Activated T-helper 2 cell treated with anti-CD3 and anti-CD28 coated beads, Interferon-gamma antibody, Interleukin-2, Interleukin-4, amounts not matched to agents 10 μg/mL and 5 μg/mL and 100 μg/mL, durations not matched to agents 14 hours and 24 hours and 36 hours (primary cell): ENCODE measurements around the gene GHRL. TPM values are rescaled to one million over a fixed set of nuclear protein-coding genes. Genes with fewer than 3 reads are reported as not detected.
A peak's percentile ranks its signal among the peaks of the same experiment; 100 is the strongest.
"Not testable (repeated sequence)": the region's sequence is repeated elsewhere in the genome, so short reads cannot be mapped to it uniquely, and the experiment has no call there.

ENCODE experiments used
- DNase-seq: peaks from one replicate; pipeline ENCODE4 v3.0.0; 2021; ENCODE audit warnings: low spot score
- H3K27ac Mint-ChIP-seq: one replicate; pipeline ENCODE4 v1.8.0; 2021; ENCODE audit warnings: mixed read lengths
- H3K27me3 Mint-ChIP-seq: one replicate; pipeline ENCODE4 v1.8.0; 2021; ENCODE audit warnings: low read depth, mixed read lengths
- H3K36me3 Mint-ChIP-seq: one replicate; pipeline ENCODE4 v1.8.0; 2021; ENCODE audit warnings: low read depth, mixed read lengths
- H3K4me1 Mint-ChIP-seq: one replicate; pipeline ENCODE4 v1.8.0; 2021; ENCODE audit warnings: low read depth, mixed read lengths
- H3K4me3 Mint-ChIP-seq: one replicate; pipeline ENCODE4 v1.8.0; 2021; ENCODE audit warnings: low read depth, mild to moderate bottlenecking, moderate library complexity, mixed read lengths
- H3K9me3 Mint-ChIP-seq: one replicate; pipeline ENCODE4 v1.8.0; 2021; ENCODE audit warnings: mixed read lengths
- intact Hi-C: fragments of 100-400 bp; cut with micrococcal nuclease; formaldehyde crosslinking; loops from one replicate; pipeline ENCODE4 v1.15.1; 2023
- total RNA-seq: library from RNA; stranded (reverse); gene quantifications from 2 replicates; pipeline ENCODE4 v1.2.3, GENCODE V29; 2022

The GHRL gene
- total RNA-seq, 1 donor from 2014 or later = 0.98 TPM

DNA sequence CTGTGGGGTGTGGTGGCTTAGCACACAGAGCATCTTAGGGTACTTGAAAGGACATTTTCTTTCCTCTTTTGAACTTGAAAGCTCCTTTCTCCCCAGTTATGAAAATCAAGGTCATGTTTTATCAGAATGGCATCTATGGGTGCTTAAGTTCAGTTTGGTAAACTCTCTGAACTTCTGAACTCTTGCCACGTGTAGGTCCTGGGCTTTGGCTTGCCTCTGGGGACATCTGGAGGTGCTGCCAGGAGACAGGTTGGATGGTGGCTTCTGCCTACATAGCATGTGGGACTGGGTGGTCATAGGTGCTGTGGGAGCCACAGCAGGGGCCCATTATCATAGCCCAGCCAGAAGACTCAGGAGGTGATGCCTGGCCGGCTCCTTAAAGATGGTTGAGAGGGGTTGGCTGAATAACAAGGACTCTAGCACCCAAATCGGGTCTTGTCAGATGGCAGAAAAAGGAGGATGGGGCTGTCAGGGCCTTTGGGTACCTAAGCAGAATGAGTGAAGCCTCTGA is 15.6 kb downstream of the GHRL start:
- intact Hi-C loops = no loop called here
- Mint-ChIP-seq H3K27ac (no peak overlapping the region), H3K4me3 (no peak overlapping the region), H3K36me3 (peaks cover 81% of the 10 kb centered on the region), H3K4me1 (peaks cover 38% of the 10 kb centered on the region), H3K9me3 (no peaks in the 10 kb centered on the region), H3K27me3 (no peaks in the 10 kb centered on the region)
- DNase-seq = no peak

DNA sequence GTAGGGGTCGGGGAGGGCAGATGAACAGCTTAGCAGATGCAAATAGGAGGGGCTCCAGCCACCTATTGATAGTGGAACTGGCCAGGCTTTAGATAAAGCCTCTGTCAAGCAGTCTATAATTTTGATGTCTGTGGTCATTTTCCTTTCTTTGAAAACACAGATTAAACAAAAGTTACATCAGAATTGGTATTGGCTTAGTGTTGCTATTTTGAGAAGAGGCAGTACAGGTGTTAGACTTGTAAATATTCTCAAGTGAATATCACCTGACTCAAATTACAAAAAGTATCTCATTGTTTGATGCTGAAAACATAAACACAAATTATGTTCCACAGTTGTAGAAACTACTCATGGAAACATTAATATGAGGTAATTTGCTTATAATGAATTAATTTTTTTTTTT is 18.1 kb downstream of the GHRL start:
- Mint-ChIP-seq H3K4me3 (no peak overlapping the region), H3K27ac (peak overlapping the region; percentile 52), H3K36me3 (peaks cover 84% of the 10 kb centered on the region), H3K9me3 (no peaks in the 10 kb centered on the region), H3K4me1 (peaks cover 32% of the 10 kb centered on the region), H3K27me3 (no peaks in the 10 kb centered on the region)
- intact Hi-C loops = no loop called here
- DNase-seq = no peak

DNA sequence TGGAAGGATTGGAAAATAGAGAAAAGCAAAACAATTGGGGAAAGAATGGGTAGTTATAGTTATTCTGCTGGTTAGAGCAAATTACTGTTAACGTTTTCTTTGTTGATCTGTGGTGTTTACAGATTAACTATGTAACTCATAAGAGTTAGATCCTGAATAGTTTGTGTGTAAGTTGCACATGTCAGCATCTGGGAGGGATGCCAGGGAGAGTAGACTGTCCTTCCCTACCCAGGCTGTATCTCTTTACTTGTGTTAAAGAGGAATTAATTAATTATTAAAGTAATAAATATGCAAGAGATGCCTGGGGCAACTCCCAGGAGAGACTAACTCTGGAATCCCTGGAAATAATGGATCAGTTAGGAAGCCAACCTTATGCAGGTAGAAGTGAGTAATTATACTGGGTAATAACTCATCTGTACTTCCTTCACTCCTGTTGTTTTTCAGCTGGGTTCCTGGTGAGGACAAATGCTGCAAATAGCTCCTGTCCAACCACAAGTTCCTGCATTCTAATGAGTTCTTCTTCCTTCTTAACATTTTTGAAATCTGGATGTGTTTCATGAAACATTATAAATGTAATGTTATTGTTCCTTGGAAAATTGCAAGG is 18.9 kb downstream of the GHRL start:
- Mint-ChIP-seq H3K36me3 (peaks cover 81% of the 10 kb centered on the region), H3K27me3 (no peaks in the 10 kb centered on the region), H3K4me1 (peaks cover 29% of the 10 kb centered on the region), H3K27ac (no peak overlapping the region), H3K4me3 (no peak overlapping the region), H3K9me3 (no peaks in the 10 kb centered on the region)
- intact Hi-C loops = no loop called here
- no peak for DNase-seq

DNA sequence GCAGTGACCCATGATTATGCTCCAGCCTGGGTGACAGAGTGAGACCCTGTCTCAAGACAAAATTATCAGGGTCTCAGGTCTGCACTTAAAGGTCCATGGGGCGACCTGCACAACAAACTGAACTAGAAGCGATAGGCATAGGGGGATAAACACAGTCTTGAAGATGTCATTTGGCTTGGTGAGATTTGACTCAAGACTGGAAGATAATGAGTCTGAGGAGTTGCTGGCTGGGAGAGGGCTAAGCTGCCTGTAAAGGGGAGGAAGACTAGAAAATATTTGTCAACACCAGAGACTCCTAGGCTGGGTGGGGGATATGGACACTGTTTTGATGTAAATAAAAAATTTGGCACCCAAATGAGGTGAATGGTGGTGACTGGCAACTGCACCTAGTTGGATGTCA is 19.8 kb downstream of the GHRL start:
- H3K4me3 Mint-ChIP-seq = no peak overlapping the region
- H3K4me1 Mint-ChIP-seq = peaks cover 28% of the 10 kb centered on the region
- peak overlapping the region; percentile 43 for H3K27ac Mint-ChIP-seq
- peaks cover 82% of the 10 kb centered on the region for H3K36me3 Mint-ChIP-seq
- intact Hi-C loops = no loop called here
- H3K9me3 Mint-ChIP-seq = no peaks in the 10 kb centered on the region
- no peaks in the 10 kb centered on the region for H3K27me3 Mint-ChIP-seq
- no peak for DNase-seq

DNA sequence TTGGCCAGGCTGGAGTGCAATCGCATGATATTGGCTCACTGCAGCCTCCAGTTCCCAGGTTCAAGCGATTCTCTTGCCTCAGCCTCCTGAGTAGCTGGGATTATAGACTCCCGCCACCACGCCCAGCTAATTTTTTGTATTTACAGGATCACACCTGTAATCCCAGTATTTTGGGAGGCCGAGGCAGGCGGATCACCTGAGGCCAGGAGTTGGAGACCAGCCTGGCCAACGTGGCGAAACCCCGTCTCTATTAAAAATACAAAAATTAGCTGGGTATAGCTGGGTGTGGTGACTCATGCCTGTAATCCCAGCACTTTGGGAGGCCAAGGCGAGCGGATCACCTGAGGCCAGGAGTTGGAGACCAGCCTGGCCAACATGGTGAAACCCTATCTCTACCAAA is 20.3 kb downstream of the GHRL start:
- H3K9me3 Mint-ChIP-seq, intact Hi-C loops, H3K27me3 Mint-ChIP-seq, H3K27ac Mint-ChIP-seq, DNase-seq, H3K4me3 Mint-ChIP-seq: not testable (repeated sequence)
- Mint-ChIP-seq H3K4me1 (peaks cover 27% of the 10 kb centered on the region), H3K36me3 (peaks cover 80% of the 10 kb centered on the region)

DNA sequence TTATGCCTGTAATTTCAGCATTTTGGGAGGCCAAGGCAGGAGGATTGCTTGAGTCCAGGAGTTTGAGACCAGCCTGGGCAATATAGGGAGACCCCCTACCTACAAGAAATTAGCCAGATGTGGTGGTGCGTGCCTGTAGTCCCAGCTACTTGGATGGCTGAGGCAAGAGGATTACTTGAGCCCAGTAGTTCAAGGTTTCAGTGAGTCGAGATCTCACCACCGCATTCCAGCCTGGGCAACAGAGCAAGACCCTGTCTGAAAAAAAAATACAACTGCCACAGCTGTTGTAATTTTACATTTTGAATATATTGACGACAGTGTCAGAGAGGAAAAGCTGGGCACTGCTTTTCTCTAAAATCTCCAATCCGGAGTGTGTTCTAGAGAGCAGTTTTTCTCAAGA is 23.3 kb downstream of the GHRL start:
- Mint-ChIP-seq H3K27me3 (no peaks in the 10 kb centered on the region), H3K4me3 (no peak overlapping the region), H3K4me1 (peaks cover 35% of the 10 kb centered on the region), H3K27ac (no peak overlapping the region), H3K9me3 (no peaks in the 10 kb centered on the region), H3K36me3 (peaks cover 81% of the 10 kb centered on the region)
- intact Hi-C loops = no loop called here
- no peak for DNase-seq

DNA sequence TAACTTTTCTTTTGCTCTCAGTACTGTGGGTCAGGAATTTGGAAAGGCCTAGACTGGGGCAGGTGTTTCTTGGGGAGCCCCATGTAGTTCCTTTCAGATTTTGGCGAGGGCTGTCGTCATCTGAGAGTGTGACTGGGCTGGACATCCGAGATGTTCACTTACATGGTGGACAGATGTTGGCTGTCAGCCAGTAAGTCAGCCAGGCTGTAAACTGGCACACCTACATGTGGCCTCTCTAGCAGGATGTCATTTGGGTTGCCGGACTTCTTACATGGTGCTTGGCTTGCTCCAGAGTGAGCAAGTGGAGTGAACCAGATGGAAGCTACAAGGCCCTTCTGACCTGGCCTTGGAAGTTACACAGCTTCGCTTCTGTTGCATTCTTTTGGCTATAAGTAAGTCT is 23.8 kb downstream of the GHRL start:
- no peak overlapping the region for H3K4me3 Mint-ChIP-seq
- H3K4me1 Mint-ChIP-seq = peaks cover 34% of the 10 kb centered on the region
- DNase-seq = no peak
- H3K27ac Mint-ChIP-seq = no peak overlapping the region
- peaks cover 81% of the 10 kb centered on the region for H3K36me3 Mint-ChIP-seq
- H3K9me3 Mint-ChIP-seq = no peaks in the 10 kb centered on the region
- intact Hi-C loops = no loop called here
- H3K27me3 Mint-ChIP-seq = no peaks in the 10 kb centered on the region

DNA sequence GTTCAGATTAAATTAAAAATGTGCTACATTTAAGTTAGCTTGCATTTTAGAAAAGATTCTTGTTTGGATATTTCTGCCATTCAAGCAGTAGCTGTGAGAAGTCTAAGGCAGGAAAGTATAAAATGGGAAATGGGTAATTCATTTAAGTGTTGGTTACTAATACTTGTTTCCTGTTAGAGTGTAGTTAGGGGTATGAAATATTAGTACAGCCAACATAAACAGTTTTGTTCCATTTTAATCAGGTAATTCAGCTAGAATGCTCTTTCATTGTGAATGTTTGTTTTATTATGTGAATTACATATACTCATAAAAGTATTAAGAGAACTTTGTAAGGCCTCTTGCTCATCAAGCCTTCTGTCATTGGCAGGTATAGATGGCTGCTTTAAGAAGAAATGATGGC is 24.6 kb downstream of the GHRL start:
- no peak for DNase-seq
- H3K4me1 Mint-ChIP-seq = peaks cover 36% of the 10 kb centered on the region
- no peaks in the 10 kb centered on the region for H3K27me3 Mint-ChIP-seq
- intact Hi-C loops = no loop called here
- H3K36me3 Mint-ChIP-seq = peaks cover 82% of the 10 kb centered on the region
- H3K27ac Mint-ChIP-seq = no peak overlapping the region
- no peaks in the 10 kb centered on the region for H3K9me3 Mint-ChIP-seq
- H3K4me3 Mint-ChIP-seq = no peak overlapping the region

DNA sequence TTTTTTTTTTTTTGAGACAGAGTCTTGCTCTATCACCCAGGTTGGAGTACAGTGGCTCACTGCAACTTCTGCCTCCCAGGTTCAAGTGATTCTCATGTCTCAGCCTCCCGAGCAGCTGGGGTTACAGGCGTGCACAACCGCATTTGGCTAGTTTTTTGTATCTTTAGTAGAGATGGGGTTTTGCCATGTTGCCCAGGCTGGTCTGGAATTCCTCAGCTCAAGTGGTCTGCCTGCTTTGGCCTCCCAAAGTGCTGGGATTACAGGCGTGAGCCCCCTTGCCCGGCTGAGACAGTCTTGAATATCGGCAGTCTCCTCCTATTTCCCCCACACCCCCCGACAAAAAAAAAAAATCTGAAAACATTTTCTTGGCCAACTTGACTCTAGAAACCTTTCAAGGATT is 25.8 kb downstream of the GHRL start:
- H3K9me3 Mint-ChIP-seq, intact Hi-C loops, H3K27ac Mint-ChIP-seq, DNase-seq, H3K4me3 Mint-ChIP-seq, H3K27me3 Mint-ChIP-seq: not testable (repeated sequence)
- Mint-ChIP-seq H3K4me1 (peaks cover 38% of the 10 kb centered on the region), H3K36me3 (peaks cover 83% of the 10 kb centered on the region)

DNA sequence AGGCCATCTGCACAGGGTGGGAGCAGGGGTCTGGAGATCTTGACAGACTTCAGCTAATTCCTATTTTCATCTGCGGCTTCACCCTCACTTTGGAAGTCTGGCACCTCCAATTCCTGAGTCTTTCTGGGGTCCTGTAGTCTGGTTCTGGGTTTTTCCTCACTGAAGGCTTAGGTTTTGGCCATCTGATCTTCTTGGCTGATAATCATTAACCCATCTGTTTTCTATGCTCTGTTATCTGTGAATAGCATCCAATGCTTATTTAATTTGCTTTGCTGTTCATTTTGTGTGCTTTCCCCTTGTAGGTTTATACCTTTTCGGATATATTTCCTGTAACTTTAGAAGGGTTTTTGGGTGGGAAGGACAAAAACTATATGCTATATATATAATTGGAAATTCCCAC is 26.9 kb downstream of the GHRL start:
- Mint-ChIP-seq H3K9me3 (no peaks in the 10 kb centered on the region), H3K27ac (peak overlapping the region; percentile 42), H3K36me3 (peaks cover 82% of the 10 kb centered on the region), H3K4me3 (no peak overlapping the region), H3K4me1 (peaks cover 43% of the 10 kb centered on the region), H3K27me3 (no peaks in the 10 kb centered on the region)
- no peak for DNase-seq
- intact Hi-C loops = no loop called here

DNA sequence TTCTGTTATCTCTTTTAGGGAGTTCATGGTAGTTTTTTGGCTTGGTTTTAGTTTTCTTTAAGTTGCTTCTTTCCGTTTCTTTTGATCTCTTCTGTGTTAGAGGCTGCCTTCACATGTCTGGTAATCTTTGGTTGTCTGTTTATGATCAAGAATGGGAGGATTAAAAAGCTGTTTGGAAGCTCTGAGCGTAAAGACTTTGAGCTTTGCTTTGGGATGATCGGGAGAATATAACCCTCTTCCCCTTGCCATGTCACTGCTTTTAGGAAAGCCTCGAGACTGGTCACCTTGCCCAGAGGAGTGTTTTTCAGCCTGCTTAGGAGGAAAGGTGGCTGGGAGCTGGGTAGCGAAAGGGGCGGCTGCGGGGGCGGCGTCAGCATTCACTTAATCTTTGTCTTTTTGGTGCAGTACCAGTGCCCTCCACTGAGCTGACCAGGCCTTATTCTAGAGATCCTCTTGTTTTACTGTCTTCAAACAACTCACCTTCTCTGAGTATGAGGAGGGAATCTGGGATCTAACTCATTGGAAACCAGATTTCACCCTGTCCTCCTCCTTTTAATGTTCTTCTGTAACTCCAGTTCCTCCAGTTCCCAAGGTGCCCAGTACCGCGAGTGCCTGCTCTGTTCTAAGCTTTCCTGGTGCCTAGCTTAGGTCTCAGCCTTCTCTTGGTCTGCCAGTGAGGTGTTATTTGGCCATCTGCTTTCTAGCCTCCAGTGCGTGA is 28.9 kb downstream of the GHRL start:
- no peaks in the 10 kb centered on the region for H3K27me3 Mint-ChIP-seq
- peaks cover 87% of the 10 kb centered on the region for H3K36me3 Mint-ChIP-seq
- DNase-seq = peak; percentile 53
- intact Hi-C loops = no loop called here
- peak overlapping the region; percentile 41 for H3K4me3 Mint-ChIP-seq
- H3K9me3 Mint-ChIP-seq = no peaks in the 10 kb centered on the region
- H3K4me1 Mint-ChIP-seq = peaks cover 56% of the 10 kb centered on the region
- peak overlapping the region; percentile 63 for H3K27ac Mint-ChIP-seq

DNA sequence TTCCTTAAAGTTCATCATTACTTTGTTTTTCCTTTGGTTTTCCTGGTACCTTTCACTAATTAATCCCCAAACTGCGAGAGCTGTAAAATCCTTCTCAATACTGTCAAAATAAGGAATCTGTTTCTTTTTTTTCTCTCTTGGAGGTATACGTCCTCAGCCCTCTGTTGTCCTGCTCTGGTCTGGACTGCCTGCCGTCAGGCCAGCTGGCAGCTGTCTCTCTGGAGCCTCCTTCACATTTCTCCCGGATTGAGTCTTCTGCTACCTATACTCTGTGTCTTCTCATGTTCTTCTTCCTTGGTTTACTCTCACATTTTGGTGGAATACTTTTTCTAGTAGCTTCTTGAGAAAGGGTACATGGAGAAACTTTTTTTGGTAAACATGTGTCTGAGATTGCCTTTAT is 30.7 kb downstream of the GHRL start:
- intact Hi-C loops = no loop called here
- Mint-ChIP-seq H3K27me3 (no peaks in the 10 kb centered on the region), H3K36me3 (peaks cover 86% of the 10 kb centered on the region), H3K4me1 (peaks cover 49% of the 10 kb centered on the region), H3K4me3 (no peak overlapping the region), H3K9me3 (no peaks in the 10 kb centered on the region), H3K27ac (peak overlapping the region; percentile 44)
- DNase-seq = no peak

DNA sequence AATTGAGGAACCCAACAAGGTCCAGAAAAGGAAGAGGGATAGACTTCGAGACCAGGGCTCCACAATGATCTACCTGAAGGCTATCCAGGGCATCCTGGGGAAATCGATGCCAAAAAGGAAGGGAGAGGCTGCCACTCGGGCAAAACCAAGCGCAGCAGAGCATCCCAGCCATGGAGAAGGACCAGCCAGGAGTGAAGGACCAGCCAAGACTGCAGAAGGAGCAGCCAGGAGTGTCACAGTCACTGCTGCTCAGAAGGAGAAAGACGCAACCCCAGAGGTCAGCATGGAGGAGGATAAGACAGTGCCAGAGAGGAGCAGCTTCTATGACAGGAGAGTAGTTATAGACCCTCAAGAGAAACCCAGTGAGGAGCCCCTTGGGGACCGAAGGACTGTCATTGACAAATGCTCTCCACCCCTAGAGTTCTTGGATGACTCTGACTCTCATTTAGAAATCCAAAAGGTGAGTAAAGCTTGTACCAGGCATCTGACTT is 32.5 kb downstream of the GHRL start:
- Mint-ChIP-seq H3K27ac (peak overlapping the region; percentile 26), H3K27me3 (no peaks in the 10 kb centered on the region), H3K4me1 (peaks cover 47% of the 10 kb centered on the region), H3K9me3 (no peaks in the 10 kb centered on the region), H3K4me3 (no peak overlapping the region), H3K36me3 (peaks cover 87% of the 10 kb centered on the region)
- intact Hi-C loops = no loop called here
- no peak for DNase-seq
